ENCODE results near the gene FLOT2.

DNA sequence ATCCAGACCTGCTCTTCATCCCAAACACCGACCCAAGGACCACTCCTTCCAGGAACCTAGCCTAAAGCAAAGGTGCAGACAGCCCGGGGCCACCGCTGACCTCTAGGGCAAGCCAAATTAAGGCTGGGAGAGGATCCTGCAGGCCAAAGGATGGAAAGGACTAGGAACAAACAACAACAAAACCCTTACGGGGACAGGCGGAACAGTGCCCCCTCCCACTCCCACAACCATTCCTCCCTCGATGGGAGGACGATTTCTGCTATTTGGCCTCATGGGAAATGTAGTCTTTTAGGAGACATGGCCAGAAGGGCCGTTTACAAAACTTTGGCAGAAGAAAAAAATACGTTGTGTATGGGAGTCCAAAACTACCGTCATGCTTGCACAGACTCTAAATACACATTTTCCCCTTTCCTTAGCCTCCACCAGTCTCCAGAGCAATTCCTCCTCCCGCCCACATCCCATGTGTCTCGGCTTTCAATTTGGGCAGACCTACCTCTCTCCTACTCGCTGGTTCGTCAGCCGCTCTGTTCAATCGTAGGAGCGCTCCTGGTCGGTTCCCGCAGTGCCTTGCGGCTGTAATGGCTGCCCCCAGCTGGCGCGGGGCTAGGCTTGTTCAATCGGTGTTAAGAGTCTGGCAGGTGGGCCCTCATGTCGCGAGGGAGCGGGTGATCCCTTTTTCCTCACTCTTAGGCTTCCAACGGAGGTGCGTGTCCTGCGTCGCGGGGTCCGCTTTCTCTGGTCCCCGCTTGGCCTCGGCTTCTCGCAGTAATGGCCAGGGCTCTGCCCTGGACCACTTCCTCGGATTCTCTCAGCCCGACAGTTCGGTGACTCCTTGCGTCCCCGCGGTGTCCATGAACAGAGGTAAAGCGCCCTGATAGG lies 42.8 kb downstream of the FLOT2 start, which contains the start of gene ERAL1:
- TF ChIP-seq, protein P1, sequence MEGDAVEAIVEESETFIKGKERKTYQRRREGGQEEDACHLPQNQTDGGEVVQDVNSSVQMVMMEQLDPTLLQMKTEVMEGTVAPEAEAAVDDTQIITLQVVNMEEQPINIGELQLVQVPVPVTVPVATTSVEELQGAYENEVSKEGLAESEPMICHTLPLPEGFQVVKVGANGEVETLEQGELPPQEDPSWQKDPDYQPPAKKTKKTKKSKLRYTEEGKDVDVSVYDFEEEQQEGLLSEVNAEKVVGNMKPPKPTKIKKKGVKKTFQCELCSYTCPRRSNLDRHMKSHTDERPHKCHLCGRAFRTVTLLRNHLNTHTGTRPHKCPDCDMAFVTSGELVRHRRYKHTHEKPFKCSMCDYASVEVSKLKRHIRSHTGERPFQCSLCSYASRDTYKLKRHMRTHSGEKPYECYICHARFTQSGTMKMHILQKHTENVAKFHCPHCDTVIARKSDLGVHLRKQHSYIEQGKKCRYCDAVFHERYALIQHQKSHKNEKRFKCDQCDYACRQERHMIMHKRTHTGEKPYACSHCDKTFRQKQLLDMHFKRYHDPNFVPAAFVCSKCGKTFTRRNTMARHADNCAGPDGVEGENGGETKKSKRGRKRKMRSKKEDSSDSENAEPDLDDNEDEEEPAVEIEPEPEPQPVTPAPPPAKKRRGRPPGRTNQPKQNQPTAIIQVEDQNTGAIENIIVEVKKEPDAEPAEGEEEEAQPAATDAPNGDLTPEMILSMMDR (IDR thresholded peaks at IDR 0.05; ENCODE audit: low read length) = no peak
- no peak for TF ChIP-seq EZH2 (IDR thresholded peaks at IDR 0.05; ENCODE audit: borderline replicate concordance, low read length)
